GM23338 (cell line): ENCODE results near the gene PRCD. TPM values are rescaled to one million over a fixed set of nuclear protein-coding genes. Genes with fewer than 3 reads are reported as not detected.

Experiments used
- ATAC-seq: fragments of 200-7000 bp; cut with Tn5 transposase; 3 replicates; pipeline ENCODE4 v1.9.1; 2020
- DNase-seq: peaks from one replicate; pipeline ENCODE4 v3.0.0-alpha.2; 2015; ENCODE audit warnings: low spot score
- H2AFZ ChIP-seq: fragments of 200-600 bp; sonication (generic); 2 replicates; pipeline ENCODE4 v1.8.0; 2016; ENCODE audit warnings: antibody characterized with exemption, mild to moderate bottlenecking, moderate library complexity
- H3F3A ChIP-seq: fragments of 200-600 bp; sonication (generic); replicated peaks from 2 replicates; pipeline ENCODE4 v1.8.0; 2017; ENCODE audit warnings: antibody characterized with exemption, mixed run types, low read depth
- H3K27ac ChIP-seq: fragments of 200-600 bp; sonication (generic); 2 replicates; pipeline ENCODE4 v1.6.1; 2016; ENCODE audit warnings: low read depth
- H3K27me3 ChIP-seq: fragments of 200-600 bp; sonication (generic); 2 replicates; pipeline ENCODE4 v1.8.0; 2016; ENCODE audit warnings: mild to moderate bottlenecking, mixed run types, moderate library complexity; ENCODE audit not compliant: insufficient read depth
- H3K36me3 ChIP-seq: fragments of 200-600 bp; sonication (generic); 2 replicates; pipeline ENCODE4 v1.8.0; 2016; ENCODE audit warnings: mild to moderate bottlenecking; ENCODE audit not compliant: insufficient read depth
- H3K4me1 ChIP-seq: fragments of 200-600 bp; sonication (generic); 2 replicates; pipeline ENCODE4 v1.8.0; 2016; ENCODE audit warnings: mild to moderate bottlenecking, moderate library complexity; ENCODE audit not compliant: insufficient read depth
- H3K4me2 ChIP-seq: fragments of 200-600 bp; sonication (generic); 2 replicates; pipeline ENCODE4 v1.7.1; 2017; ENCODE audit warnings: mixed run types
- H3K4me3 ChIP-seq: fragments of 200-600 bp; sonication (generic); 2 replicates; pipeline ENCODE4 v1.6.1; 2016; ENCODE audit warnings: mixed run types
- H3K79me2 ChIP-seq: fragments of 200-600 bp; sonication (generic); replicated peaks from 2 replicates; pipeline ENCODE4 v1.8.0; 2017; ENCODE audit warnings: mild to moderate bottlenecking; ENCODE audit not compliant: insufficient read depth
- H3K9me2 ChIP-seq: fragments of 200-600 bp; sonication (generic); 2 replicates; pipeline ENCODE4 v1.8.0; 2017; ENCODE audit not compliant: insufficient read depth
- H4K20me1 ChIP-seq: fragments of 200-600 bp; sonication (generic); replicated peaks from 2 replicates; pipeline ENCODE4 v1.8.0; 2017; ENCODE audit warnings: mild to moderate bottlenecking; ENCODE audit not compliant: insufficient read depth
- H3K27ac Mint-ChIP-seq: 2 replicates; pipeline ENCODE4 v1.8.0; 2020; ENCODE audit warnings: inconsistent platforms, mild to moderate bottlenecking, moderate library complexity, mixed read lengths
- H3K27me3 Mint-ChIP-seq: 3 replicates; pipeline ENCODE4 v1.8.0; 2022; ENCODE audit warnings: low read depth, mild to moderate bottlenecking, moderate library complexity, mixed read lengths, inconsistent platforms; ENCODE audit not compliant: insufficient read depth, poor library complexity
- H3K36me3 Mint-ChIP-seq: 3 replicates; pipeline ENCODE4 v1.8.0; 2021; ENCODE audit warnings: low read depth, mild to moderate bottlenecking, inconsistent platforms, moderate library complexity, mixed read lengths
- H3K4me1 Mint-ChIP-seq: 3 replicates; pipeline ENCODE4 v1.8.0; 2020; ENCODE audit warnings: mild to moderate bottlenecking, inconsistent platforms, mixed read lengths
- H3K4me3 Mint-ChIP-seq: 3 replicates; pipeline ENCODE4 v1.8.0; 2021; ENCODE audit warnings: moderate library complexity, mild to moderate bottlenecking, inconsistent platforms, mixed read lengths
- H3K9me3 Mint-ChIP-seq: 3 replicates; pipeline ENCODE4 v1.8.0; 2020; ENCODE audit warnings: moderate library complexity, mild to moderate bottlenecking, inconsistent platforms, mixed read lengths
- CREB1 ChIP-seq: fragments of 250-450 bp; sonication (Bioruptor Pico); IDR thresholded peaks from 2 replicates; pipeline ENCODE4 v1.5.0; 2020; ENCODE audit warnings: low read depth, mild to moderate bottlenecking, moderate library complexity
- EZH2 ChIP-seq: fragments of 200-600 bp; sonication (generic); IDR thresholded peaks from one replicate; pipeline ENCODE4 v1.8.0; 2017; ENCODE audit warnings: antibody characterized with exemption, mild to moderate bottlenecking, low read depth; ENCODE audit not compliant: unreplicated experiment
- EZH2phosphoT487 ChIP-seq: fragments of 200-600 bp; sonication (generic); IDR thresholded peaks from one replicate; pipeline ENCODE4 v1.8.1; 2018; ENCODE audit warnings: antibody characterized with exemption; ENCODE audit not compliant: unreplicated experiment
- JUNB ChIP-seq: IDR thresholded peaks from one replicate; pipeline ENCODE4 v1.6.1; 2016; ENCODE audit warnings: antibody characterized with exemption; ENCODE audit not compliant: unreplicated experiment
- NANOG ChIP-seq: IDR thresholded peaks from 2 replicates; pipeline ENCODE4 v1.6.1; 2016; ENCODE audit warnings: antibody characterized with exemption, borderline replicate concordance
- POLR2AphosphoS5 ChIP-seq: IDR thresholded peaks from 2 replicates; pipeline ENCODE4 v1.6.1; 2016; ENCODE audit warnings: antibody characterized with exemption, low read depth
- STAT1 ChIP-seq: IDR thresholded peaks from one replicate; pipeline ENCODE4 v1.6.1; 2016; ENCODE audit warnings: antibody characterized with exemption; ENCODE audit not compliant: unreplicated experiment
- ZNF114 ChIP-seq: fragments of 250-450 bp; sonication (Bioruptor Pico); IDR thresholded peaks from 2 replicates; pipeline ENCODE4 v1.5.0; 2020; ENCODE audit warnings: mild to moderate bottlenecking, moderate library complexity
- ZNF331 ChIP-seq: fragments of 250-450 bp; sonication (Bioruptor Pico); IDR thresholded peaks from 2 replicates; pipeline ENCODE4 v1.5.0; 2020; ENCODE audit warnings: low read depth, mild to moderate bottlenecking, moderate library complexity
- polyA plus RNA-seq: library from polyadenylated mRNA; unstranded; fragments of >200 nt; fragmentation: Nextera tagmentation; extraction: Ambion mirVana; gene quantifications from 2 replicates; pipeline ENCODE4 v1.2.1, GENCODE V29; 2016
- total RNA-seq: library from RNA; depleted of rRNA; stranded (reverse); fragments of >200 nt; shearing (Covaris generic); gene quantifications from 2 replicates; pipeline ENCODE4 v1.2.3, GENCODE V29; 2014
- TF ChIP-seq, protein P1 (sequence below): IDR thresholded peaks from 2 replicates; pipeline ENCODE4 v1.6.1; 2016; ENCODE audit warnings: antibody characterized with exemption
- TF ChIP-seq, protein P2 (sequence below), 2 experiments: fragments of 200-600 bp in 1 of 2; sonication (generic) in 1 of 2; conservative IDR thresholded peaks; 2 replicates each; pipeline versions ENCODE4 v1.5.1 to v1.6.1; 2016 to 2017; ENCODE audit warnings: antibody characterized with exemption in 2 of 2, low read depth in 2 of 2, mild to moderate bottlenecking in 2 of 2, moderate library complexity in 1 of 2
- TF ChIP-seq, protein P3 (sequence below): IDR thresholded peaks from one replicate; pipeline ENCODE4 v1.6.1; 2018; ENCODE audit warnings: antibody characterized with exemption; ENCODE audit not compliant: unreplicated experiment

PRCD gene
- total and polyA plus RNA-seq, 2 experiments from 2014 or later: 0.38 to 1.6 TPM

DNA sequence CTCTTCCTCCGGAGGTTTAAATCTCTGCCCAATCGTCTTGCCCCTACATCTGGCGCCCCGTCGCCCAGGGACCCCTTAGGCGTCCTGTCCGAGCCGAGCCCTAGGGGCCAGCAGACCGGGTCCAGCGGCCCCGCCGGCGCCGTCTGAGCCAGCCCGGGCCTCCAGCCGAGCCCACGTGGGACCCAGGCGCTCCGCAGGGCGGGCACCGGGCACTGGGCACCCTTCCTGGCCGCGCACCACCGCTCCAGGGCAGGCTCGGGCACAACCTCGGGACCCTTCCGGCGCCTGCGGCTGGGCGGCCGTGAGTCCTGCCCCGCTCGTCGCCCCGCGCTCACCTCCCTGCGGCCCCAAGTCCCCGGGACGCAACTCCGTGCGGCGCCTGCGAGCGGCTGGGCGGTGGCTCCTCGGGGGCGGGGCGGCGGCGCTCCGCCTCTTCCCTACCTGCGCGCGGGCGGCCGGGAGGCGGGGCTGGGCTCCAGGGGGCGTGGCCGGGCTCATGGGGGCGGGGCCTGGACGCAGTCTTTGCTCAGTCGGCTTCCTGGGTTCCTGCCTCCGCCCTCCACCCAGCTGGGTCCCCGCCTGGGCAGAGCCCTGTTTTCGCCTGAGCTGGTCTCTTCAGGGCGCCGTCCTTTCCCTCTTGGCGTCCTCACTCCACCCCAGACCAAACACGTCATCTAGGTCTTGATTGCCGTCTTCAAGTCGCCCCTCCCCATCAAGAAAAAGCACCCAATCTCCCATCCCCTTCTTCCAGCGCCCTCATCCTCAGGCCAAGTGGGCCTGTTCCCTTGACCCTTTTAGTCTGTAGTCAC lies 38.6 kb upstream of the PRCD start, which contains the start of gene RHBDF2:
TSS of gene RHBDF2 (minus strand) at position 406 of the 809 bp plus-strand sequence. CDS start 19,899 bp downstream, outside the sequence.
- Histone ChIP-seq H3K4me3 (peak within 1 kb of the TSS; percentile 87), H4K20me1 (no peaks in the 10 kb centered on the region; the same call in 1 of the 2 replicates), H3K4me1 (peaks cover 25% of the 10 kb centered on the region; the same call in 1 of the 2 replicates), H3K27ac (no peak within 1 kb of the TSS), H3K9me2 (no peaks in the 10 kb centered on the region), H3K27me3 (peaks cover 4% of the 10 kb centered on the region; the same call in 1 of the 2 replicates), H3K4me2 (peak within 1 kb of the TSS; percentile 94), H3F3A (0 out of 2 replicates have a peak, but pooled peaks cover 3% of the 10 kb centered on the region), H2AFZ (peak within 1 kb of the TSS; percentile 91), H3K79me2 (peaks cover 3% of the 10 kb centered on the region; the same call in 1 of the 2 replicates), H3K36me3 (no peaks in the 10 kb centered on the region)
- H3K4me1 Mint-ChIP-seq: peaks cover 54% of the 10 kb centered on the region
- H3K27me3 Mint-ChIP-seq: peaks cover 22% of the 10 kb centered on the region
- H3K27ac Mint-ChIP-seq: peak within 1 kb of the TSS; percentile 58; the same call in 1 of the 2 replicates
- no peaks in the 10 kb centered on the region for H3K36me3 Mint-ChIP-seq
- H3K4me3 Mint-ChIP-seq: peak within 1 kb of the TSS; percentile 80
- peak; percentile 76 for ATAC-seq
- TF ChIP-seq, protein P1, sequence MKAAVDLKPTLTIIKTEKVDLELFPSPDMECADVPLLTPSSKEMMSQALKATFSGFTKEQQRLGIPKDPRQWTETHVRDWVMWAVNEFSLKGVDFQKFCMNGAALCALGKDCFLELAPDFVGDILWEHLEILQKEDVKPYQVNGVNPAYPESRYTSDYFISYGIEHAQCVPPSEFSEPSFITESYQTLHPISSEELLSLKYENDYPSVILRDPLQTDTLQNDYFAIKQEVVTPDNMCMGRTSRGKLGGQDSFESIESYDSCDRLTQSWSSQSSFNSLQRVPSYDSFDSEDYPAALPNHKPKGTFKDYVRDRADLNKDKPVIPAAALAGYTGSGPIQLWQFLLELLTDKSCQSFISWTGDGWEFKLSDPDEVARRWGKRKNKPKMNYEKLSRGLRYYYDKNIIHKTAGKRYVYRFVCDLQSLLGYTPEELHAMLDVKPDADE: no peak
- TF ChIP-seq POLR2AphosphoS5: peak; percentile 82
- DNase-seq: peak; percentile 90
- no peaks in the 10 kb centered on the region for H3K9me3 Mint-ChIP-seq

DNA sequence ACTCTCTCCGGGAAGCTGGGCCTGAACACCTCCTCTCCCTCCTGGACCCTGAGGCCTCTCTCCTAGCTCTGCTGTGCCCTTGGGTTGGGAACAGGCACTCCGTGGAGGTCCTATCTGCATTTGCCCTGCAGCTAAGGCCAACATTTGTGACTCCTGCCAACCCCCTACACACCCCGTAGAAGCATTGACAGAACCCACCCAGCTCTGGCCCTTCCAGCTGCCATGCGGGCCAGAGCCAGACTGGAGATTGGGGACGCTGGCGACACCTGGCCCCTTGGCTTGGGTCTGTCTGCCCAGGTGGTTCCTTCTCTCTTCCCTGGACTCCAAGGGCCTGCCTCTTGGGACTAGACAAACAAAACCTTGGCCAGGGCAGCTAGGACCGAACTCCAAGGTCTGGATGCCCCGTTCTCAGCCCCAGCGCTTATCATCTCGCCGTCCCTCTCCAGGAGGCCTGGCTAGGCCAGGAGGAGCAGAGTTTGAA lies 38.0 kb upstream of the PRCD start:
- Mint-ChIP-seq H3K4me3 (peak overlapping the region; percentile 70), H3K9me3 (no peaks in the 10 kb centered on the region), H3K27me3 (peaks cover 22% of the 10 kb centered on the region), H3K36me3 (no peaks in the 10 kb centered on the region), H3K4me1 (peaks cover 53% of the 10 kb centered on the region), H3K27ac (no peak overlapping the region)
- Histone ChIP-seq H3K79me2 (peaks cover 3% of the 10 kb centered on the region; the same call in 1 of the 2 replicates), H3K9me2 (no peaks in the 10 kb centered on the region), H3K4me2 (peak overlapping the region; percentile 72; the same call in 1 of the 2 replicates), H3K4me1 (peaks cover 25% of the 10 kb centered on the region; the same call in 1 of the 2 replicates), H3K36me3 (no peaks in the 10 kb centered on the region), H2AFZ (peak overlapping the region; percentile 90), H4K20me1 (no peaks in the 10 kb centered on the region; the same call in 1 of the 2 replicates), H3K27ac (no peak overlapping the region), H3K4me3 (peak overlapping the region; percentile 87; the same call in 1 of the 2 replicates), H3K27me3 (peaks cover 4% of the 10 kb centered on the region; the same call in 1 of the 2 replicates), H3F3A (0 out of 2 replicates have a peak, but pooled peaks cover 3% of the 10 kb centered on the region)
- no peak for DNase-seq
- no peak for ATAC-seq
- TF ChIP-seq STAT1: no peak
- TF ChIP-seq ZNF114 (CRISPR knock-in tag): no peak
- TF ChIP-seq EZH2phosphoT487: no peak
- TF ChIP-seq CREB1 (CRISPR knock-in tag): no peak
- TF ChIP-seq ZNF331 (CRISPR knock-in tag): no peak
- TF ChIP-seq, protein P1: no peak
- no peak for TF ChIP-seq EZH2
- TF ChIP-seq POLR2AphosphoS5: no peak
- no peak for TF ChIP-seq NANOG
- TF ChIP-seq, protein P2, sequence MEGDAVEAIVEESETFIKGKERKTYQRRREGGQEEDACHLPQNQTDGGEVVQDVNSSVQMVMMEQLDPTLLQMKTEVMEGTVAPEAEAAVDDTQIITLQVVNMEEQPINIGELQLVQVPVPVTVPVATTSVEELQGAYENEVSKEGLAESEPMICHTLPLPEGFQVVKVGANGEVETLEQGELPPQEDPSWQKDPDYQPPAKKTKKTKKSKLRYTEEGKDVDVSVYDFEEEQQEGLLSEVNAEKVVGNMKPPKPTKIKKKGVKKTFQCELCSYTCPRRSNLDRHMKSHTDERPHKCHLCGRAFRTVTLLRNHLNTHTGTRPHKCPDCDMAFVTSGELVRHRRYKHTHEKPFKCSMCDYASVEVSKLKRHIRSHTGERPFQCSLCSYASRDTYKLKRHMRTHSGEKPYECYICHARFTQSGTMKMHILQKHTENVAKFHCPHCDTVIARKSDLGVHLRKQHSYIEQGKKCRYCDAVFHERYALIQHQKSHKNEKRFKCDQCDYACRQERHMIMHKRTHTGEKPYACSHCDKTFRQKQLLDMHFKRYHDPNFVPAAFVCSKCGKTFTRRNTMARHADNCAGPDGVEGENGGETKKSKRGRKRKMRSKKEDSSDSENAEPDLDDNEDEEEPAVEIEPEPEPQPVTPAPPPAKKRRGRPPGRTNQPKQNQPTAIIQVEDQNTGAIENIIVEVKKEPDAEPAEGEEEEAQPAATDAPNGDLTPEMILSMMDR (conservative IDR thresholded peaks at IDR 0.05; ENCODE audit: low read depth in 2 of 2): no peak
- no peak for TF ChIP-seq JUNB
- TF ChIP-seq, protein P3, sequence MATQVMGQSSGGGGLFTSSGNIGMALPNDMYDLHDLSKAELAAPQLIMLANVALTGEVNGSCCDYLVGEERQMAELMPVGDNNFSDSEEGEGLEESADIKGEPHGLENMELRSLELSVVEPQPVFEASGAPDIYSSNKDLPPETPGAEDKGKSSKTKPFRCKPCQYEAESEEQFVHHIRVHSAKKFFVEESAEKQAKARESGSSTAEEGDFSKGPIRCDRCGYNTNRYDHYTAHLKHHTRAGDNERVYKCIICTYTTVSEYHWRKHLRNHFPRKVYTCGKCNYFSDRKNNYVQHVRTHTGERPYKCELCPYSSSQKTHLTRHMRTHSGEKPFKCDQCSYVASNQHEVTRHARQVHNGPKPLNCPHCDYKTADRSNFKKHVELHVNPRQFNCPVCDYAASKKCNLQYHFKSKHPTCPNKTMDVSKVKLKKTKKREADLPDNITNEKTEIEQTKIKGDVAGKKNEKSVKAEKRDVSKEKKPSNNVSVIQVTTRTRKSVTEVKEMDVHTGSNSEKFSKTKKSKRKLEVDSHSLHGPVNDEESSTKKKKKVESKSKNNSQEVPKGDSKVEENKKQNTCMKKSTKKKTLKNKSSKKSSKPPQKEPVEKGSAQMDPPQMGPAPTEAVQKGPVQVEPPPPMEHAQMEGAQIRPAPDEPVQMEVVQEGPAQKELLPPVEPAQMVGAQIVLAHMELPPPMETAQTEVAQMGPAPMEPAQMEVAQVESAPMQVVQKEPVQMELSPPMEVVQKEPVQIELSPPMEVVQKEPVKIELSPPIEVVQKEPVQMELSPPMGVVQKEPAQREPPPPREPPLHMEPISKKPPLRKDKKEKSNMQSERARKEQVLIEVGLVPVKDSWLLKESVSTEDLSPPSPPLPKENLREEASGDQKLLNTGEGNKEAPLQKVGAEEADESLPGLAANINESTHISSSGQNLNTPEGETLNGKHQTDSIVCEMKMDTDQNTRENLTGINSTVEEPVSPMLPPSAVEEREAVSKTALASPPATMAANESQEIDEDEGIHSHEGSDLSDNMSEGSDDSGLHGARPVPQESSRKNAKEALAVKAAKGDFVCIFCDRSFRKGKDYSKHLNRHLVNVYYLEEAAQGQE: no peak
